ENCODE measurements around the gene PNLIP.

- no peak for TF ChIP-seq CTCF (IDR thresholded peaks at IDR 0.05)
- TF ChIP-seq, protein P1, sequence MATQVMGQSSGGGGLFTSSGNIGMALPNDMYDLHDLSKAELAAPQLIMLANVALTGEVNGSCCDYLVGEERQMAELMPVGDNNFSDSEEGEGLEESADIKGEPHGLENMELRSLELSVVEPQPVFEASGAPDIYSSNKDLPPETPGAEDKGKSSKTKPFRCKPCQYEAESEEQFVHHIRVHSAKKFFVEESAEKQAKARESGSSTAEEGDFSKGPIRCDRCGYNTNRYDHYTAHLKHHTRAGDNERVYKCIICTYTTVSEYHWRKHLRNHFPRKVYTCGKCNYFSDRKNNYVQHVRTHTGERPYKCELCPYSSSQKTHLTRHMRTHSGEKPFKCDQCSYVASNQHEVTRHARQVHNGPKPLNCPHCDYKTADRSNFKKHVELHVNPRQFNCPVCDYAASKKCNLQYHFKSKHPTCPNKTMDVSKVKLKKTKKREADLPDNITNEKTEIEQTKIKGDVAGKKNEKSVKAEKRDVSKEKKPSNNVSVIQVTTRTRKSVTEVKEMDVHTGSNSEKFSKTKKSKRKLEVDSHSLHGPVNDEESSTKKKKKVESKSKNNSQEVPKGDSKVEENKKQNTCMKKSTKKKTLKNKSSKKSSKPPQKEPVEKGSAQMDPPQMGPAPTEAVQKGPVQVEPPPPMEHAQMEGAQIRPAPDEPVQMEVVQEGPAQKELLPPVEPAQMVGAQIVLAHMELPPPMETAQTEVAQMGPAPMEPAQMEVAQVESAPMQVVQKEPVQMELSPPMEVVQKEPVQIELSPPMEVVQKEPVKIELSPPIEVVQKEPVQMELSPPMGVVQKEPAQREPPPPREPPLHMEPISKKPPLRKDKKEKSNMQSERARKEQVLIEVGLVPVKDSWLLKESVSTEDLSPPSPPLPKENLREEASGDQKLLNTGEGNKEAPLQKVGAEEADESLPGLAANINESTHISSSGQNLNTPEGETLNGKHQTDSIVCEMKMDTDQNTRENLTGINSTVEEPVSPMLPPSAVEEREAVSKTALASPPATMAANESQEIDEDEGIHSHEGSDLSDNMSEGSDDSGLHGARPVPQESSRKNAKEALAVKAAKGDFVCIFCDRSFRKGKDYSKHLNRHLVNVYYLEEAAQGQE (IDR thresholded peaks at IDR 0.05; ENCODE audit: insufficient read depth in 1 of 2, low read depth in 2 of 2, low read length in 1 of 2): no peak
Measured at GRCh38 chr10:116606061-116606483, 60.3 kb downstream of the PNLIP start.
